ENCODE data around the gene ERCC6.

DNA sequence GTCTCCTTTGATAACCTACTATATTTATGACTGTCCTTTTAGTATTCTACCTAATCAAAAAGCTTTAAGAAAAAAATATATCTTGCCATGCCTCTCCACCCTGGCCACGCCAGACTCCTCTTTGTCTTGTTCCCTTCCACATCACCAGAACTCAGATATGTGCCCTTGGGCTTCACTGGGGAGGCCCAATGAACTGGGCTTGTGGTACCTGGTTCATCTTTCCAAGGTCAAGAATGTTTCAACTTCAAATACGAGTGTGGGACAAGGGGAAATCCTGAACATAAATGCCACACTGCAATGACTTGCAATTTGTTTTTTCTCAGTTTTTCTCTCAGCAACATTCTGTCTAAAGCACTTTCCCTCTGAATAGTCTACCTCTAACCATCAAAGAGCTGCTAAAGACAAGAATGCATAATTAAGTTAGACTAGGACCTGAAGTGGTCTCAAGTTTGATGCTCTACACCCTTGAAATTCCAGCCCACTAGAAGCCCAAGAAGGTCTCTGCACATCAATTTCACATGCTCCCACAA, 9.9 kb downstream of the ERCC6 start:
- TF ChIP-seq CTCF (IDR thresholded peaks at IDR 0.05; ENCODE audit: insufficient read depth, low read length) (no peak), POLR2AphosphoS5 (IDR thresholded peaks at IDR 0.05; ENCODE audit: low read depth) (no peak), SPI1 (IDR thresholded peaks at IDR 0.05; ENCODE audit: borderline replicate concordance, low read depth) (no peak), GABPA (IDR thresholded peaks at IDR 0.05; ENCODE audit: low read depth) (no peak)
- TF ChIP-seq, protein P1, sequence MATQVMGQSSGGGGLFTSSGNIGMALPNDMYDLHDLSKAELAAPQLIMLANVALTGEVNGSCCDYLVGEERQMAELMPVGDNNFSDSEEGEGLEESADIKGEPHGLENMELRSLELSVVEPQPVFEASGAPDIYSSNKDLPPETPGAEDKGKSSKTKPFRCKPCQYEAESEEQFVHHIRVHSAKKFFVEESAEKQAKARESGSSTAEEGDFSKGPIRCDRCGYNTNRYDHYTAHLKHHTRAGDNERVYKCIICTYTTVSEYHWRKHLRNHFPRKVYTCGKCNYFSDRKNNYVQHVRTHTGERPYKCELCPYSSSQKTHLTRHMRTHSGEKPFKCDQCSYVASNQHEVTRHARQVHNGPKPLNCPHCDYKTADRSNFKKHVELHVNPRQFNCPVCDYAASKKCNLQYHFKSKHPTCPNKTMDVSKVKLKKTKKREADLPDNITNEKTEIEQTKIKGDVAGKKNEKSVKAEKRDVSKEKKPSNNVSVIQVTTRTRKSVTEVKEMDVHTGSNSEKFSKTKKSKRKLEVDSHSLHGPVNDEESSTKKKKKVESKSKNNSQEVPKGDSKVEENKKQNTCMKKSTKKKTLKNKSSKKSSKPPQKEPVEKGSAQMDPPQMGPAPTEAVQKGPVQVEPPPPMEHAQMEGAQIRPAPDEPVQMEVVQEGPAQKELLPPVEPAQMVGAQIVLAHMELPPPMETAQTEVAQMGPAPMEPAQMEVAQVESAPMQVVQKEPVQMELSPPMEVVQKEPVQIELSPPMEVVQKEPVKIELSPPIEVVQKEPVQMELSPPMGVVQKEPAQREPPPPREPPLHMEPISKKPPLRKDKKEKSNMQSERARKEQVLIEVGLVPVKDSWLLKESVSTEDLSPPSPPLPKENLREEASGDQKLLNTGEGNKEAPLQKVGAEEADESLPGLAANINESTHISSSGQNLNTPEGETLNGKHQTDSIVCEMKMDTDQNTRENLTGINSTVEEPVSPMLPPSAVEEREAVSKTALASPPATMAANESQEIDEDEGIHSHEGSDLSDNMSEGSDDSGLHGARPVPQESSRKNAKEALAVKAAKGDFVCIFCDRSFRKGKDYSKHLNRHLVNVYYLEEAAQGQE (IDR thresholded peaks at IDR 0.05; ENCODE audit: insufficient replicate concordance, low read depth): no peak

All from HL-60 (cell line).